GM19397 (cell line): ENCODE data around the gene HS3ST5.

Experiments
- ATAC-seq: cut with Tn5 transposase; IDR thresholded peaks from one replicate; pipeline ENCODE4 v1.9.1; 2021; ENCODE audit warnings: mild to moderate bottlenecking, moderate library complexity; ENCODE audit not compliant: unreplicated experiment

HS3ST5 gene

GRCh38 chr6:114342826-114343781 lies at the start of gene HS3ST5:
Gene HS3ST5 (minus strand): TSS chr6:114343023. CDS start chr6:114062845, 280,178 bp downstream.
- peak; percentile 40 for ATAC-seq

- no peak for ATAC-seq
These were observed 47.4 kb upstream of the HS3ST5 start for GRCh38 chr6:114390176-114390575.

- no peak for ATAC-seq
These were observed 46.3 kb upstream of the HS3ST5 start for GRCh38 chr6:114389111-114389510.

- ATAC-seq: no peak
These were observed 39.6 kb upstream of the HS3ST5 start for GRCh38 chr6:114382406-114382805.

GRCh38 chr6:114377881-114378280 lies 35.1 kb upstream of the HS3ST5 start:
- ATAC-seq: no peak

GRCh38 chr6:114376611-114377175 lies 33.9 kb upstream of the HS3ST5 start:
- ATAC-seq: no peak

- no peak for ATAC-seq
These were observed 32.8 kb upstream of the HS3ST5 start for GRCh38 chr6:114375541-114376192.

- no peak for ATAC-seq
These were observed 24.6 kb upstream of the HS3ST5 start for GRCh38 chr6:114367315-114367961.

GRCh38 chr6:114366899-114367298 lies 24.1 kb upstream of the HS3ST5 start:
- no peak for ATAC-seq

- ATAC-seq: no peak
These were observed 21.5 kb upstream of the HS3ST5 start for GRCh38 chr6:114364301-114364700.

GRCh38 chr6:114362957-114363356 lies 20.1 kb upstream of the HS3ST5 start:
- ATAC-seq: no peak

- no peak for ATAC-seq
These were observed 19.6 kb upstream of the HS3ST5 start for GRCh38 chr6:114362396-114362795.

GRCh38 chr6:114361036-114361435 lies 18.2 kb upstream of the HS3ST5 start:
- no peak for ATAC-seq

GRCh38 chr6:114355300-114355699 lies 12.5 kb upstream of the HS3ST5 start:
- no peak for ATAC-seq

- ATAC-seq: no peak
These were observed 11.7 kb upstream of the HS3ST5 start for GRCh38 chr6:114354482-114354881.

GRCh38 chr6:114346451-114346850 lies 3.6 kb upstream of the HS3ST5 start:
- no peak for ATAC-seq

- no peak for ATAC-seq
These were observed 2.1 kb upstream of the HS3ST5 start for GRCh38 chr6:114344971-114345275.

- no peak for ATAC-seq
These were observed 1.6 kb upstream of the HS3ST5 start for GRCh38 chr6:114344246-114344970.

- no peak for ATAC-seq
These were observed 940 bp upstream of the HS3ST5 start for GRCh38 chr6:114343782-114344144.

GRCh38 chr6:114342086-114342825 lies 567 bp downstream of the HS3ST5 start:
- no peak for ATAC-seq
